Testis (tissue), 3 donors: Measurements from ENCODE around the gene CUTC. TPM values are rescaled to one million over a fixed set of nuclear protein-coding genes. Genes with fewer than 3 reads are reported as not detected.

Source experiments
- DNase-seq: peaks from one replicate; pipeline ENCODE4 v3.0.0-alpha.2; 2019
- H3K27ac ChIP-seq, 2 donors: fragments of 200-600 bp; sonication (generic); one replicate each; pipeline ENCODE4 v1.5.1; 2019
- H3K27me3 ChIP-seq: fragments of 200-600 bp; sonication (generic); one replicate; pipeline ENCODE4 v1.5.1; 2019
- H3K36me3 ChIP-seq: fragments of 200-600 bp; sonication (generic); one replicate; pipeline ENCODE4 v1.5.1; 2017; ENCODE audit warnings: low read depth; ENCODE audit errors: missing control alignments
- H3K4me1 ChIP-seq: fragments of 200-600 bp; sonication (generic); one replicate; pipeline ENCODE4 v1.5.1; 2019
- H3K4me3 ChIP-seq, 2 donors: fragments of 200-600 bp; sonication (generic); one replicate each; pipeline ENCODE4 v1.5.1; 2017 to 2019
- H3K9me3 ChIP-seq: fragments of 200-600 bp; sonication (generic); one replicate; pipeline ENCODE4 v1.5.1; 2017
- CTCF ChIP-seq, 3 experiments: fragments of 450-650 bp in 2 of 3; fragments of 200-600 bp in 1 of 3; sonication (generic) in 1 of 3; IDR thresholded peaks; one replicate each; pipeline ENCODE4 v1.5.1; 2016 to 2019; ENCODE audit warnings: antibody characterized with exemption in 3 of 3, mild to moderate bottlenecking in 2 of 3, moderate library complexity in 1 of 3
- POLR2A ChIP-seq: fragments of 450-650 bp; IDR thresholded peaks from one replicate; pipeline ENCODE4 v1.6.1; 2017; ENCODE audit warnings: antibody characterized with exemption, mild to moderate bottlenecking, moderate library complexity
- WGBS, 2 donors: methylation state at CpG; one replicate each; pipeline ENCODE4 v1.1.5; 2018; 5-methylcytosine and 5-hydroxymethylcytosine counted together
- intact Hi-C: fragments of 100-400 bp; cut with DNase I; formaldehyde crosslinking; loops from one replicate; pipeline ENCODE4 v1.15.1; 2023; ENCODE audit warnings: low total_unique reads
- polyA plus RNA-seq: library from polyadenylated mRNA; stranded (reverse); fragments of 350-450 nt; fragmentation: Illumina TruSeq; extraction: RNeasy Lipid Tissue Mini Kit (QIAGEN cat#74804); gene quantifications from one replicate; pipeline ENCODE4 v1.2.3, GENCODE V29; 2014; ENCODE audit warnings: low read depth, low replicate concordance; ENCODE audit not compliant: insufficient read depth
- total RNA-seq, 2 donors: library from RNA; depleted of rRNA; stranded (reverse); fragments of >200 nt; gene quantifications; one replicate each; pipeline ENCODE4 v1.2.3, GENCODE V29; 2016

The CUTC gene
- total and polyA plus RNA-seq, 3 donors from 2014 or later: 35.7 to 98.5 (median 42.4) TPM

- intact Hi-C loops: no loop called here
- no peaks in the 10 kb centered on the region for H3K4me1 ChIP-seq
- H3K27ac ChIP-seq: no peak overlapping the region
- H3K9me3 ChIP-seq: no peaks in the 10 kb centered on the region
- TF ChIP-seq POLR2A (no peak), CTCF (IDR thresholded peaks at IDR 0.05) (no peak)
- no peak overlapping the region for H3K4me3 ChIP-seq
- 92% methylated on average over 3 of the region's 3 CpGs for WGBS, 2 donors
- no peak for DNase-seq
- H3K27me3 ChIP-seq: no peaks in the 10 kb centered on the region
- H3K36me3 ChIP-seq: no peaks in the 10 kb centered on the region
Observed at GRCh38 chr10:99693933-99694583, 38.0 kb upstream of the CUTC start.

GRCh38 chr10:99695761-99696160 lies 36.3 kb upstream of the CUTC start:
- DNase-seq: no peak
- H3K4me1 ChIP-seq: no peaks in the 10 kb centered on the region
- WGBS, 2 donors: 92 to 95% methylated on average over 6 of the region's 6 CpGs
- no peaks in the 10 kb centered on the region for H3K9me3 ChIP-seq
- no peaks in the 10 kb centered on the region for H3K27me3 ChIP-seq
- TF ChIP-seq CTCF (IDR thresholded peaks at IDR 0.05): no peak
- TF ChIP-seq POLR2A: no peak
- no peak overlapping the region for H3K27ac ChIP-seq
- intact Hi-C loops: no loop called here
- no peak overlapping the region for H3K4me3 ChIP-seq
- no peaks in the 10 kb centered on the region for H3K36me3 ChIP-seq

GRCh38 chr10:99698504-99699080 lies 33.4 kb upstream of the CUTC start:
- TF ChIP-seq CTCF (IDR thresholded peaks at IDR 0.05): no peak
- no peak for TF ChIP-seq POLR2A
- 89 to 93% methylated on average over 8 of the region's 8 CpGs for WGBS, 2 donors

DNA sequence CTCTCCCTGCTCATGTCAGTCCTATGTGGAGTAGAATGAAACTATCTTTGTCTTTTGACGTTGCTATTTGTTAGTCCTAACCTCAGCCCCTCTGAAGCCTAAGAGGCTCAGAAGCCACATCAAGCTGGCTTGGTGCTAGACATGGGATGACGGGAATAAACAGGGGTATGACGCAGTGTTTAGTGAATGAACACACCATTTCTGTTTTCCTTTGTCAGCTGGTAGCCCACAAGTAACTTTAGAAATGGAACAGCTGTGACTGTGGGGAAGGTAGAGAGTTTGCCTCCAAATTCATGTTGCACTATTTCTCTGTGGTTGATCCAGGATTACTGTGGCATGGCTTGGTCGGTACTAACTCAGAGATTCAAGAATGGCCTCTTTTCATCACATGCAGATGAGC lies 31.4 kb upstream of the CUTC start:
- DNase-seq: no peak
- H3K9me3 ChIP-seq: no peaks in the 10 kb centered on the region
- WGBS, 2 donors: 89 to 93% methylated on average over 4 of the region's 4 CpGs

More at GRCh38 chr10:99698504-99699080, 33.4 kb upstream of the CUTC start:
- intact Hi-C loops: no loop called here
- H3K27ac ChIP-seq: no peak overlapping the region
- no peaks in the 10 kb centered on the region for H3K9me3 ChIP-seq
- H3K4me3 ChIP-seq: no peak overlapping the region
- DNase-seq: no peak
- H3K36me3 ChIP-seq: no peaks in the 10 kb centered on the region
- H3K27me3 ChIP-seq: no peaks in the 10 kb centered on the region
- no peaks in the 10 kb centered on the region for H3K4me1 ChIP-seq

More for the DNA sequence above, 31.4 kb upstream of the CUTC start:
- TF ChIP-seq CTCF (IDR thresholded peaks at IDR 0.05) (no peak), POLR2A (no peak)
- Histone ChIP-seq H3K27ac (no peak overlapping the region), H3K27me3 (no peaks in the 10 kb centered on the region), H3K4me3 (no peak overlapping the region), H3K4me1 (no peaks in the 10 kb centered on the region), H3K36me3 (no peaks in the 10 kb centered on the region)
- intact Hi-C loops: no loop called here
